Coronary artery (tissue), 2 donors: ENCODE results near the gene CNKSR3.
"Not testable (repeated sequence)": the region's sequence is repeated elsewhere in the genome, so short reads cannot be mapped to it uniquely, and the experiment has no call there.

Experiments
- DNase-seq: peaks from one replicate; pipeline ENCODE4 v3.0.0-alpha.2; 2017; ENCODE audit warnings: low spot score
- H3K27ac ChIP-seq, 2 donors: fragments of 200-600 bp; sonication (generic); one replicate each; pipeline ENCODE4 v1.5.1; 2016 to 2019
- H3K4me3 ChIP-seq: fragments of 200-600 bp; sonication (generic); 2 replicates; pipeline ENCODE4 v1.5.1; 2016; ENCODE audit warnings: mild to moderate bottlenecking, moderate library complexity
- TF ChIP-seq, protein P1 (sequence below): fragments of 200-600 bp; sonication (generic); IDR thresholded peaks from one replicate; pipeline ENCODE4 v1.5.1; 2019; ENCODE audit warnings: antibody characterized with exemption

The CNKSR3 gene

DNA sequence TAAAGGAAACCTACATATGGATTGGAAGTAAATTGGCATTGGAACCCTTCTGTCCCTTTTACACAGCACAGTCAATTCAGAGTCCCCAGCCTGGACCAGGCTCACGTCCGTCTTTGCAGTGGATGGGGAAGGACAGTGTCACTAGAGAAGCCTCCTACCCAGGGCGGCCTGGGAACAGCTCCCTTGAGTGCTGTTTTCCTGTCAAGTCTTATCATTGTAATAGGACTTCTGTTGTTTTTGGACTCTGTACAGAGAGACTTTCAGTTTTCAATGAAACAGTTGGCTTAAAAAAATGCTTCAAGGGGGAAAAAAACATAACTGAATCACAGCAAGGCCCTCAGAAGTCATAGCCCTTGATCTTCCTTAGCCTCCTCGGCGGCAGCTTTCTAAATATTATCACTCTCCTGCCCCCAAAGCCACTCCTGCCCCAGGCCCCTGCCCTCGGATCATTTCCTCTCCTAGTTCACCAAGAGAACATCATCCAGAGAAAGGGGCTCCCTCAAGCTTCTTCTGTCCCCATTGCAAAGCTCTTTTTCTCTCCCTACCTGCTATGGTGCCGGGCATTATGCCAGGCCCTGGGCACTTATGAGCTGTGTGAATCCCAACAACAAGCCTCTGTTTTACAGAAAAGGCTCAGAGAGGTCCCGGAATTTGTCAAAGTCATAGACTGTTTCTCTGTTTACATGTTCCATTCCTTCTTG lies 37.8 kb upstream of the CNKSR3 start:
- H3K27ac ChIP-seq, result no peak overlapping the region
- TF ChIP-seq, protein P1, sequence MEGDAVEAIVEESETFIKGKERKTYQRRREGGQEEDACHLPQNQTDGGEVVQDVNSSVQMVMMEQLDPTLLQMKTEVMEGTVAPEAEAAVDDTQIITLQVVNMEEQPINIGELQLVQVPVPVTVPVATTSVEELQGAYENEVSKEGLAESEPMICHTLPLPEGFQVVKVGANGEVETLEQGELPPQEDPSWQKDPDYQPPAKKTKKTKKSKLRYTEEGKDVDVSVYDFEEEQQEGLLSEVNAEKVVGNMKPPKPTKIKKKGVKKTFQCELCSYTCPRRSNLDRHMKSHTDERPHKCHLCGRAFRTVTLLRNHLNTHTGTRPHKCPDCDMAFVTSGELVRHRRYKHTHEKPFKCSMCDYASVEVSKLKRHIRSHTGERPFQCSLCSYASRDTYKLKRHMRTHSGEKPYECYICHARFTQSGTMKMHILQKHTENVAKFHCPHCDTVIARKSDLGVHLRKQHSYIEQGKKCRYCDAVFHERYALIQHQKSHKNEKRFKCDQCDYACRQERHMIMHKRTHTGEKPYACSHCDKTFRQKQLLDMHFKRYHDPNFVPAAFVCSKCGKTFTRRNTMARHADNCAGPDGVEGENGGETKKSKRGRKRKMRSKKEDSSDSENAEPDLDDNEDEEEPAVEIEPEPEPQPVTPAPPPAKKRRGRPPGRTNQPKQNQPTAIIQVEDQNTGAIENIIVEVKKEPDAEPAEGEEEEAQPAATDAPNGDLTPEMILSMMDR, result no peak
- H3K4me3 ChIP-seq, result no peak overlapping the region
- no peak for DNase-seq

DNA sequence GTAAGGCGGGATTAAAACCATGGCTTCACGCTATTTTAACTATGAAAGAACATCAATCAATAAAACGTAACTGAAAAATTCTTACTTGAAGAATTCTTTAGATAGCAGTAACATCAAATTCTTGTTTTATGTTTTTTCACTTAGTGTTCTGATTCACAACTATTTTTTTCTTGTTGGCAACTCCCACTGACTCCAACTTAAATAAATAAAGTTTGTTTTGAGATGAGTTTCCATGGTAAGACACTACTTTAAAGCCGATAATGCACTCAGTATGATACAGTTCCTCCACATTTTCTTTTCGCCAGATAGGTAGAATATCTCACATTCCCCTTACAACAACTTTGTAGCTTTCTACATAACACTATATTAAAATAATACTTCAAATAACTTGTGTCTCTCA lies 33.1 kb upstream of the CNKSR3 start:
- no peak for DNase-seq
- TF ChIP-seq, protein P1, result no peak
- H3K27ac ChIP-seq, result no peak overlapping the region
- H3K4me3 ChIP-seq, result no peak overlapping the region

DNA sequence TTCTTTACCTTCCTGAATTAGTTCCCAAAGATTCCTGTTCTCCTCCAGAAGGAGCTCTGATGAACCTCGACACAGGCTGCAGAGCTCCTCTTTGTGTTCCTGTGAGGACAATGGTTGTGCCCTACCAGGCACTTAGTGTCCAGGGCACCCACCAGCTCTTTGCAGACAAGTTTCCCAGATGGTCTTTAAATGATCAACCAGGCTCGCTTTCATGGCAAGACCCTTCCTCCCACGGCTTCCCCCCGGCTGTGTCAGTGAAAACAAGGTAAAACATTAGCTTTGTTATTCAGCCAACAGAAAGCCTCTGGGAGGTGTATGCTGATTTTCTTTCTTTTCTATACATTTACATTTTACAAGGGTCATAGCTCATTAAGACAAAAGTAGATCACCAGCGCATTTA lies 32.3 kb upstream of the CNKSR3 start:
- TF ChIP-seq, protein P1, result no peak
- no peak for DNase-seq
- Histone ChIP-seq H3K4me3 (no peak overlapping the region), H3K27ac (no peak overlapping the region)

DNA sequence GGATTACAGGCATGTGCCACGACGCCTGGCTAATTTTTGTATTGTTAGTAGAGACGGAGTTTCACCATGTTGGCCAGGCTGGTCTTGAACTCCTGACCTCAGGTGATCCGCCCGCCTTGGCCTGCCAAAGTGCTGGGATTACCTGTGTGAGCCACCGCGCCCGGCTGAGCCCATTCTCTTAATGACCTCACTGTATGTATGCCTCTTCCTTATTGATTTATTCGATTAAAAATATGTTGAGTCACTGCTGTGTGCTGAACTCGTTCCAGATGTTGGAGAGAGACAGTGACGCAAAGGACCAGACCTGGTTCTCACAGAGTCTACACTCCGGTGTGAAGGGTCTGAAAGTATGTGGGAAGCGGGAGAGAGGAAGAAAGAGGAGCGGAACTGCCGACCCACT lies 31.4 kb upstream of the CNKSR3 start:
- DNase-seq, H3K4me3 ChIP-seq, H3K27ac ChIP-seq: not testable (repeated sequence)

DNA sequence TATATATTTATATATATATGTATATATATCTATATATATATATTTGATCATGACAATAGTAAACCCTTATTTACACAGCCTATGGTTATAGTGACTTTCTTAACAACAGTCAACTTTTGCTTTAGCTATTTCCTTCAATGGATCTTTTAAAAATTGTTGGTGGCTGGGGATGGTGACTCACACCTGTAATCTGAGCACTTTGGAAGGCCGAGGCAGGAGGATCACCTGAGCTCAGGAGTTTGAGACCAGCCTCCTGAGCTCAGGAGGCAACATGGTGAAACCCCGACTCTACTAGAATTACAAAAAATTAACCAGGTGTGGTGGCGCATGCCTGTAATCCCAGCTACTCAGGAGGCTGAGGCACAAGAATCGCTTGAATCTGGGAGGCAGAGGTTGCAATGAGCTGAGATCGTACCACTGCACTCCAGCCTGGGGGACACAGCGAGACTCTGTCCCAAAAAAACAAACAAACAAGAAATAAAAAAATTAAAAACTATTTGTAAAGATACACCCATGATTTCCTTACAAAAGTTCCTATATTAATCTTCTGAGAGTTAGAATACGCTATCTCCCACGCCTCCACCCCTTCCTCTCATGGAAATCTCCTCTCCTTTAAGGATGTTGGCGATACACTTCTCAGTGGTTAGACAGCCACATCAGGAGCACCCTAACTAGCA lies 29.2 kb upstream of the CNKSR3 start:
- H3K4me3 ChIP-seq, result no peak overlapping the region
- DNase-seq, result no peak
- TF ChIP-seq, protein P1, result no peak

DNA sequence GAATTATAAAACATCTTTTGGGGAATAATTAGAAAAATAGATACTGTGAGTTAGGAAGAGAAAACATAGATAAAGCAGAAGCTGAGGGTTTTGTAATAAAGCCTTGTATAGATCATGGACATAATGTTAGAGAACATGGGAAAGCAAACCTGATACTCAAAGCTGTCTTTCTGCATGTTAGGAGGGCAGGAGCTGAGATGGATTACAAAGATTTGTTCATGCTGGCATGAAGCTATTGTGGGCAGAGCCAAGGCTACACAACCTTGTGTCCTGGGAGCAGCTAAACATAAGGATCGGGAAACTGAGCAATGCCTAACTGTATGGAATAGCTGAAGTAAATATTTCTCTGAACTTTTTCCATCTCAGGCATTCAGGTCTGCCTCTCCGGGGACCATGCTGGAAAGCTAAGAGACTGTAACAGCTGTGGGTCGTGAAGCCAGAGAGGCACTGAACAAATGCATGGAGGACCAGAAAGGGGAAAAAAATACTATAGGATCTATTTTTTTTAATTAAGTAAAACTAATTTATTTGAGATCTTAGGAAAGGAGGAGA lies 28.2 kb upstream of the CNKSR3 start:
- no peak for DNase-seq

More for the DNA sequence above, 29.2 kb upstream of the CNKSR3 start:
- H3K27ac ChIP-seq, result no peak overlapping the region

More for the DNA sequence above, 28.2 kb upstream of the CNKSR3 start:
- TF ChIP-seq, protein P1, result no peak
- Histone ChIP-seq H3K4me3 (no peak overlapping the region), H3K27ac (no peak overlapping the region)
